H9 (cell line): ENCODE data around the gene NFXL1. TPM values are rescaled to one million over a fixed set of nuclear protein-coding genes. Genes with fewer than 3 reads are reported as not detected.

ENCODE experiments used
- DNase-seq: peaks from one replicate; pipeline ENCODE4 v3.0.0-alpha.2; 2017
- H2AFZ ChIP-seq: one replicate; pipeline ENCODE4 v1.6.1; 2013; ENCODE audit warnings: mild to moderate bottlenecking, low read length, control low read depth, moderate library complexity
- H2AK5ac ChIP-seq: 2 replicates; pipeline ENCODE4 v1.6.1; 2013; ENCODE audit warnings: low read length, control low read depth, mixed read lengths; ENCODE audit not compliant: insufficient read length
- H2BK120ac ChIP-seq: one replicate; pipeline ENCODE4 v1.6.1; 2013; ENCODE audit warnings: low read depth, mild to moderate bottlenecking, low read length, control low read depth, inconsistent platforms; ENCODE audit not compliant: poor library complexity, severe bottlenecking
- H2BK12ac ChIP-seq: 2 replicates; pipeline ENCODE4 v1.6.1; 2013; ENCODE audit warnings: low read length, control low read depth, mixed read lengths, low read depth; ENCODE audit not compliant: insufficient read length
- H2BK15ac ChIP-seq: 2 replicates; pipeline ENCODE4 v1.6.1; 2013; ENCODE audit warnings: low read depth, low read length, control low read depth
- H2BK20ac ChIP-seq: one replicate; pipeline ENCODE4 v1.6.1; 2013; ENCODE audit warnings: low read depth, mild to moderate bottlenecking, low read length, control low read depth, inconsistent platforms; ENCODE audit not compliant: poor library complexity, severe bottlenecking
- H2BK5ac ChIP-seq: 2 replicates; pipeline ENCODE4 v1.6.1; 2013; ENCODE audit warnings: low read length, control low read depth, mixed read lengths; ENCODE audit not compliant: insufficient read length
- H3K14ac ChIP-seq: 2 replicates; pipeline ENCODE4 v1.6.1; 2013; ENCODE audit warnings: low read length, control low read depth; ENCODE audit not compliant: insufficient read depth
- H3K18ac ChIP-seq: 2 replicates; pipeline ENCODE4 v1.6.1; 2013; ENCODE audit warnings: low read depth, mild to moderate bottlenecking, mixed read lengths, low read length, control low read depth; ENCODE audit not compliant: insufficient read length
- H3K23ac ChIP-seq: 2 replicates; pipeline ENCODE4 v1.6.1; 2013; ENCODE audit warnings: low read length, control low read depth, mixed read lengths, low read depth; ENCODE audit not compliant: insufficient read length
- H3K23me2 ChIP-seq: 2 replicates; pipeline ENCODE4 v1.6.1; 2013; ENCODE audit warnings: low read depth, mild to moderate bottlenecking, mixed read lengths, low read length, control low read depth; ENCODE audit not compliant: insufficient read length, poor library complexity, severe bottlenecking
- H3K27ac ChIP-seq: 2 replicates; pipeline ENCODE4 v1.5.1; 2013; ENCODE audit warnings: low read length, control low read depth, mixed read lengths, low read depth; ENCODE audit not compliant: insufficient read length
- H3K27me3 ChIP-seq: 2 replicates; pipeline ENCODE4 v1.6.1; 2013; ENCODE audit warnings: low read length, control low read depth, inconsistent platforms; ENCODE audit not compliant: insufficient read depth
- H3K4ac ChIP-seq: 2 replicates; pipeline ENCODE4 v1.6.1; 2013; ENCODE audit warnings: low read depth, mild to moderate bottlenecking, control low read depth, inconsistent platforms, low read length, moderate library complexity
- H3K4me1 ChIP-seq: 2 replicates; pipeline ENCODE4 v1.6.1; 2013; ENCODE audit warnings: low read length, control low read depth, inconsistent platforms; ENCODE audit not compliant: insufficient read depth
- H3K4me2 ChIP-seq: 2 replicates; pipeline ENCODE4 v1.6.1; 2013; ENCODE audit warnings: low read length, control low read depth, mixed read lengths; ENCODE audit not compliant: insufficient read length, insufficient read depth
- H3K56ac ChIP-seq: 2 replicates; pipeline ENCODE4 v1.6.1; 2013; ENCODE audit warnings: low read depth, mild to moderate bottlenecking, mixed read lengths, low read length, control low read depth; ENCODE audit not compliant: insufficient read length
- H3K79me1 ChIP-seq: 2 replicates; pipeline ENCODE4 v1.6.1; 2013; ENCODE audit warnings: low read depth, mild to moderate bottlenecking, moderate library complexity, low read length, control low read depth, inconsistent platforms; ENCODE audit not compliant: insufficient read depth, poor library complexity, severe bottlenecking
- H3K79me2 ChIP-seq: 2 replicates; pipeline ENCODE4 v1.6.1; 2013; ENCODE audit warnings: low read length, control low read depth, inconsistent platforms; ENCODE audit not compliant: insufficient read depth
- H3K9ac ChIP-seq: 2 replicates; pipeline ENCODE4 v1.6.1; 2013; ENCODE audit warnings: low read length, control low read depth, mixed read lengths; ENCODE audit not compliant: insufficient read length; ENCODE audit errors: extremely low read depth
- H3K9me3 ChIP-seq: one replicate; pipeline ENCODE4 v1.6.1; 2013; ENCODE audit warnings: low read depth, low read length, inconsistent platforms; ENCODE audit not compliant: control insufficient read depth
- H3T11ph ChIP-seq: one replicate; pipeline ENCODE4 v1.6.1; 2013; ENCODE audit warnings: mild to moderate bottlenecking, low read length, control low read depth, inconsistent platforms
- H4K20me1 ChIP-seq: one replicate; pipeline ENCODE4 v1.6.1; 2013; ENCODE audit not compliant: control insufficient read depth, insufficient read length, insufficient read depth
- H4K5ac ChIP-seq: 2 replicates; pipeline ENCODE4 v1.6.1; 2013; ENCODE audit warnings: low read depth, mild to moderate bottlenecking, mixed read lengths, low read length, control low read depth; ENCODE audit not compliant: insufficient read length
- H4K8ac ChIP-seq: replicated peaks from 2 replicates; pipeline ENCODE4 v1.6.1; 2013; ENCODE audit warnings: low read length, control low read depth, mixed read lengths, low read depth; ENCODE audit not compliant: insufficient read length
- H4K91ac ChIP-seq: 2 replicates; pipeline ENCODE4 v1.6.1; 2013; ENCODE audit warnings: low read depth, mild to moderate bottlenecking, moderate library complexity, mixed read lengths, low read length, control low read depth; ENCODE audit not compliant: insufficient read length
- H3K27ac Mint-ChIP-seq, 3 experiments: 2 replicates in 2 of 3; 3 replicates in 1 of 3; pipeline ENCODE4 v1.8.0; 2020 to 2021; ENCODE audit warnings: mixed read lengths in 3 of 3, mild to moderate bottlenecking in 1 of 3, moderate library complexity in 1 of 3
- H3K27me3 Mint-ChIP-seq: 2 replicates; pipeline ENCODE4 v1.8.0; 2021; ENCODE audit warnings: low read depth, mild to moderate bottlenecking, moderate library complexity, mixed read lengths
- H3K36me3 Mint-ChIP-seq, 3 experiments: 2 replicates in 2 of 3; 3 replicates in 1 of 3; pipeline ENCODE4 v1.8.0; 2020 to 2021; ENCODE audit warnings: low read depth in 3 of 3, mixed read lengths in 3 of 3; ENCODE audit not compliant: insufficient read depth in 1 of 3
- H3K4me1 Mint-ChIP-seq, 2 experiments: 2 replicates each; pipeline ENCODE4 v1.8.0; 2020; ENCODE audit warnings: mixed read lengths in 2 of 2
- H3K4me3 Mint-ChIP-seq, 2 experiments: 2 replicates in 1 of 2; 3 replicates in 1 of 2; pipeline ENCODE4 v1.8.0; 2020 to 2021; ENCODE audit warnings: mild to moderate bottlenecking in 2 of 2, mixed read lengths in 2 of 2, moderate library complexity in 1 of 2
- H3K9me3 Mint-ChIP-seq, 2 experiments: 2 replicates in 1 of 2; 3 replicates in 1 of 2; pipeline ENCODE4 v1.8.0; 2020; ENCODE audit warnings: mild to moderate bottlenecking in 2 of 2, mixed read lengths in 2 of 2, moderate library complexity in 1 of 2
- WGBS: extraction: QIAGEN DNeasy Blood & Tissue Kit; methylation state at CpG from one replicate; pipeline ENCODE4 v1.1.7; 2013; ENCODE audit warnings: missing lambda C conversion rate, low lambda C conversion rate, mixed read lengths; ENCODE audit not compliant: insufficient read length; ENCODE audit errors: extremely low coverage; 5-methylcytosine and 5-hydroxymethylcytosine counted together
- total RNA-seq: library from RNA; stranded (reverse); gene quantifications from 2 replicates; pipeline ENCODE4 v1.2.1, GENCODE V29; 2021
- TF ChIP-seq, protein P1 (sequence below): fragments of 200-600 bp; sonication (generic); conservative IDR thresholded peaks from 3 replicates; pipeline ENCODE4 v1.8.0; 2021; ENCODE audit warnings: antibody characterized with exemption, mild to moderate bottlenecking

NFXL1 gene
- total RNA-seq, 1 experiment from 2014 or later: 33.8 TPM

DNA sequence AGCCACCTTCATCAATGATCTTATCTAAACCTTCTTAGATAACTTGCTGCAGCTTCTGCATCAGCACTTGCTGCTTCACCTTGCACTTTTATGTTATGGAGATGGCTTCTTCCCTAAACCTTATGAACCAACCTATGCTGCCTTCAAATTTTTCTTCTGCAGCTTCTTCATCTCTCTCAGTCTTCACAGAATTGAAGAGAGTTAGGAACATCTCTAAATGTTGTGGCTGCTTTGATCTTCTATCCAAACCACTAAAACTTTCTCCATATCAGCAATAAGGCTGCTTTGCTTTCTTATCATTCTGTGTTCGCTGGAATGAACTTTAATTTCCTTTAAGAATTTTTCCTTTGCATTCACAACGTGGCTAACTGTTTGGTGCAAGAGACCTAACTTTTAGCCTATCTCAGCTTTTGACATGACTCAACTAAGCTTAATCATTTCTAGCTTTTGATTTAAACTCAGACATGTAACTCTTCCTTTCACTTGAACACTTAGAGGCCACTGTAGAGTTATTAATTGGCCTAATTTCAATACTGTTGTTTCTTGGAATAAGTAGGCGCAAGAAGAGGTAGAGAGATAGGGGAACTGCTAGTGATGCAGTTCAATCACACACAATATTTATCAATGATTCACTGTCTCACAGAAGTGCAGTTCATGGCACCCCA is 40.4 kb downstream of the NFXL1 start:
- Histone ChIP-seq H3K4me2 (no peak overlapping the region), H2BK20ac (no peak overlapping the region), H4K20me1 (no peaks in the 10 kb centered on the region), H3K4me1 (no peaks in the 10 kb centered on the region), H3K79me2 (no peaks in the 10 kb centered on the region), H2AK5ac (no peak overlapping the region), H3K14ac (no peak overlapping the region), H3K9me3 (no peaks in the 10 kb centered on the region), H3K27ac (no peak overlapping the region), H3K18ac (no peak overlapping the region), H3K4ac (no peak overlapping the region), H2BK12ac (no peak overlapping the region), H4K5ac (no peak overlapping the region), H2BK120ac (no peak overlapping the region), H3T11ph (no peak overlapping the region), H3K23ac (no peak overlapping the region), H3K56ac (no peak overlapping the region), H3K27me3 (no peaks in the 10 kb centered on the region), H3K23me2 (no peaks in the 10 kb centered on the region), H2BK15ac (no peak overlapping the region), H3K9ac (no peak overlapping the region), H2AFZ (no peak overlapping the region), H4K91ac (no peak overlapping the region), H4K8ac (no peak overlapping the region), H3K79me1 (no peaks in the 10 kb centered on the region), H2BK5ac (no peak overlapping the region)
- Mint-ChIP-seq H3K27me3 (no peaks in the 10 kb centered on the region), H3K27ac (no peak overlapping the region), H3K4me3 (no peak overlapping the region), H3K9me3 (peaks cover 0 to 9% of the 10 kb centered on the region in 2 experiments; a peak in 2 of 5 replicates), H3K4me1 (no peaks in the 10 kb centered on the region), H3K36me3 (peaks cover 53 to 74% (median 73%) of the 10 kb centered on the region in 3 experiments)
- no CpG with 5 or more reads among the region's 3 CpGs for WGBS
- DNase-seq: no peak
- TF ChIP-seq, protein P1, sequence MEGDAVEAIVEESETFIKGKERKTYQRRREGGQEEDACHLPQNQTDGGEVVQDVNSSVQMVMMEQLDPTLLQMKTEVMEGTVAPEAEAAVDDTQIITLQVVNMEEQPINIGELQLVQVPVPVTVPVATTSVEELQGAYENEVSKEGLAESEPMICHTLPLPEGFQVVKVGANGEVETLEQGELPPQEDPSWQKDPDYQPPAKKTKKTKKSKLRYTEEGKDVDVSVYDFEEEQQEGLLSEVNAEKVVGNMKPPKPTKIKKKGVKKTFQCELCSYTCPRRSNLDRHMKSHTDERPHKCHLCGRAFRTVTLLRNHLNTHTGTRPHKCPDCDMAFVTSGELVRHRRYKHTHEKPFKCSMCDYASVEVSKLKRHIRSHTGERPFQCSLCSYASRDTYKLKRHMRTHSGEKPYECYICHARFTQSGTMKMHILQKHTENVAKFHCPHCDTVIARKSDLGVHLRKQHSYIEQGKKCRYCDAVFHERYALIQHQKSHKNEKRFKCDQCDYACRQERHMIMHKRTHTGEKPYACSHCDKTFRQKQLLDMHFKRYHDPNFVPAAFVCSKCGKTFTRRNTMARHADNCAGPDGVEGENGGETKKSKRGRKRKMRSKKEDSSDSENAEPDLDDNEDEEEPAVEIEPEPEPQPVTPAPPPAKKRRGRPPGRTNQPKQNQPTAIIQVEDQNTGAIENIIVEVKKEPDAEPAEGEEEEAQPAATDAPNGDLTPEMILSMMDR: no peak
